K562 (cell line): ENCODE measurements around the gene FSCN2. TPM values are rescaled to one million over a fixed set of nuclear protein-coding genes. Genes with fewer than 3 reads are reported as not detected.

ENCODE experiments used
- ATAC-seq: fragments of 200-7000 bp; cut with Tn5 transposase; 3 replicates; pipeline ENCODE4 v1.9.1; 2020; ENCODE audit warnings: moderate library complexity
- BruUV-seq: library from RNA; stranded (reverse); fragments of 400-500 nt; replicated peaks from 2 replicates; lab custom pipeline; 2021; lab: Mats Ljungman, UMichigan
- CTCF ChIA-PET: fragments of 300-600 bp; formaldehyde crosslinking; extraction: SDS; loops from one replicate; lab custom pipeline; 2021; ENCODE audit warnings: low intra/inter-chr PET ratio; lab: Yijun Ruan, JAX
- POLR2A ChIA-PET: fragments of 300-600, 350-650 bp; sonication (Branson Sonifier 250); formaldehyde crosslinking; extraction: SDS; loops from one replicate; lab custom pipeline; 2021; ENCODE audit warnings: antibody characterized with exemption, inconsistent platforms; lab: Yijun Ruan, JAX
- DNase-seq, 4 experiments: peaks; one replicate each; pipeline versions ENCODE4 v3.0.0 to v3.0.0-alpha.2; 2011 to 2018; ENCODE audit warnings: low spot score in 3 of 4, mixed read lengths in 3 of 4; ENCODE audit errors: extremely low read depth in 1 of 4
- FAIRE-seq: peaks from 2 replicates; lab custom pipeline; 2011; peaks lifted over from hg19 to GRCh38; lab: Jason Lieb, UNC
- H2AFZ ChIP-seq: 2 replicates; pipeline ENCODE4 v1.6.0; 2011; ENCODE audit warnings: low read depth, low read length, control low read depth, inconsistent platforms
- H3K27ac ChIP-seq: fragments of 200-600 bp; 3 replicates; pipeline ENCODE4 v1.8.0; 2011; ENCODE audit warnings: low read depth, mild to moderate bottlenecking, control low read depth, inconsistent platforms, low read length, moderate library complexity, mixed read lengths; ENCODE audit errors: extremely low read depth
- H3K27me3 ChIP-seq, 2 experiments: fragments of 300-600 bp in 1 of 2; 2 replicates in 1 of 2; 3 replicates in 1 of 2; pipeline versions ENCODE4 v1.6.0 to v1.8.0; 2011; ENCODE audit warnings: inconsistent platforms in 2 of 2, low read length in 2 of 2, mild to moderate bottlenecking in 1 of 2, mixed read lengths in 1 of 2, moderate library complexity in 1 of 2; ENCODE audit not compliant: control insufficient read depth in 2 of 2, insufficient read depth in 2 of 2
- H3K36me3 ChIP-seq: fragments of 300-600 bp; 3 replicates; pipeline ENCODE4 v1.8.0; 2011; ENCODE audit warnings: mild to moderate bottlenecking, low read length, inconsistent platforms; ENCODE audit not compliant: control insufficient read depth, insufficient read depth
- H3K4me1 ChIP-seq, 2 experiments: fragments of 200-600 bp in 1 of 2; replicated peaks in 1 of 2; 2 replicates in 1 of 2; 3 replicates in 1 of 2; pipeline versions ENCODE4 v1.5.1 to v1.8.0; 2011; ENCODE audit warnings: inconsistent platforms in 2 of 2, low read length in 2 of 2, mild to moderate bottlenecking in 1 of 2, mixed read lengths in 1 of 2, moderate library complexity in 1 of 2; ENCODE audit not compliant: control insufficient read depth in 2 of 2, insufficient read depth in 2 of 2
- H3K4me2 ChIP-seq: 2 replicates; pipeline ENCODE4 v1.6.1; 2011; ENCODE audit warnings: low read length, control low read depth, inconsistent platforms, mixed read lengths; ENCODE audit not compliant: insufficient read depth
- H3K4me3 ChIP-seq: fragments of 200-600 bp; sonication (generic), shearing (Covaris generic); 2 replicates; pipeline ENCODE4 v1.5.1; 2016; ENCODE audit warnings: control low read depth, inconsistent platforms
- H3K79me2 ChIP-seq: fragments of 200-600 bp; 3 replicates; pipeline ENCODE4 v1.8.0; 2011; ENCODE audit warnings: low read length, inconsistent platforms; ENCODE audit not compliant: control insufficient read depth, insufficient read depth
- H3K9ac ChIP-seq, 2 experiments: 2 replicates each; pipeline versions ENCODE4 v1.6.0 to v1.6.1; 2011; ENCODE audit warnings: low read depth in 2 of 2, low read length in 2 of 2, control low read depth in 1 of 2, inconsistent platforms in 1 of 2, mild to moderate bottlenecking in 1 of 2, mixed read lengths in 1 of 2; ENCODE audit not compliant: insufficient read depth in 1 of 2
- H3K9me1 ChIP-seq: one replicate; pipeline ENCODE4 v1.6.0; 2011; ENCODE audit warnings: inconsistent platforms, mild to moderate bottlenecking, low read length, moderate library complexity; ENCODE audit not compliant: control insufficient read depth, insufficient read depth
- H3K9me3 ChIP-seq: replicated peaks from 2 replicates; pipeline ENCODE4 v1.5.1; 2011; ENCODE audit warnings: low read depth, low read length, inconsistent platforms; ENCODE audit not compliant: control insufficient read depth, insufficient read depth
- H4K20me1 ChIP-seq: replicated peaks from 2 replicates; pipeline ENCODE4 v1.6.1; 2011; ENCODE audit warnings: low read length, inconsistent platforms, mixed read lengths; ENCODE audit not compliant: control insufficient read depth, insufficient read depth
- DACH1 ChIP-seq: fragments of 450-650 bp; IDR thresholded peaks from 2 replicates; pipeline ENCODE4 v1.6.1; 2018; ENCODE audit not compliant: partially characterized antibody
- DDX20 ChIP-seq: fragments of 450-650 bp; IDR thresholded peaks from 2 replicates; pipeline ENCODE4 v1.6.1; 2016; ENCODE audit warnings: missing genetic modification characterization, low read depth, mild to moderate bottlenecking, missing compliant biosample characterization, moderate library complexity
- EP300 ChIP-seq: IDR thresholded peaks from 2 replicates; pipeline ENCODE4 v1.6.1; 2012; ENCODE audit warnings: low read length, improper control_type of control experiment
- FOXP1 ChIP-seq: sonication (generic); formaldehyde crosslinking; IDR thresholded peaks from 2 replicates; pipeline ENCODE4 v1.8.0; 2022; ENCODE audit warnings: mild to moderate bottlenecking, missing genetic modification reagents
- HDAC8 ChIP-seq: fragments of 450-650 bp; IDR thresholded peaks from 2 replicates; pipeline ENCODE4 v1.6.1; 2016; ENCODE audit warnings: mild to moderate bottlenecking, missing genetic modification characterization, moderate library complexity, missing compliant biosample characterization
- MEF2A ChIP-seq: IDR thresholded peaks from 2 replicates; pipeline ENCODE4 v1.6.1; 2011; ENCODE audit warnings: low read depth, mild to moderate bottlenecking, low read length, moderate library complexity; ENCODE audit not compliant: control insufficient read depth
- POLR2A ChIP-seq: fragments of 450-650 bp; conservative IDR thresholded peaks from 2 replicates; pipeline ENCODE4 v1.6.1; 2016
- RCOR1 ChIP-seq, 2 experiments: IDR thresholded peaks; 2 replicates each; pipeline ENCODE4 v1.6.1; 2012; ENCODE audit warnings: low read depth in 2 of 2, low read length in 2 of 2, borderline replicate concordance in 1 of 2, improper control_type of control experiment in 1 of 2
- SMARCC2 ChIP-seq: fragments of 450-650 bp; IDR thresholded peaks from 2 replicates; pipeline ENCODE4 v1.6.1; 2017; ENCODE audit warnings: antibody characterized with exemption, moderate library complexity, mild to moderate bottlenecking, low read depth
- ZNF174 ChIP-seq: fragments of 250-450 bp; sonication (Bioruptor Pico); IDR thresholded peaks from 2 replicates; pipeline ENCODE4 v1.4.0; 2020; ENCODE audit warnings: mild to moderate bottlenecking
- ZNF23 ChIP-seq: fragments of 250-450 bp; sonication (Bioruptor Pico); IDR thresholded peaks from 2 replicates; pipeline ENCODE4 v1.4.0; 2020; ENCODE audit warnings: mild to moderate bottlenecking
- ZNF75A ChIP-seq: fragments of 450-650 bp; formaldehyde crosslinking; IDR thresholded peaks from 2 replicates; pipeline ENCODE4 v1.4.0; 2020; ENCODE audit warnings: mild to moderate bottlenecking
- WGBS: fragments of 100-300 bp; shearing (Covaris generic); methylation state at CpG from one replicate; pipeline ENCODE4 v1.1.6; 2016; ENCODE audit warnings: low coverage, mixed read lengths; ENCODE audit not compliant: insufficient coverage; ENCODE audit errors: missing lambda C conversion rate; 5-methylcytosine and 5-hydroxymethylcytosine counted together
- in situ Hi-C: fragments of 300-500 bp; cut with MboI; formaldehyde crosslinking; loops from 4 replicates; pipeline ENCODE4 v1.15.0; 2018; ENCODE audit warnings: inconsistent platforms, mixed read lengths
- intact Hi-C: fragments of 100-400 bp; cut with micrococcal nuclease; formaldehyde crosslinking; loops from 2 replicates; pipeline ENCODE4 v1.14.2; 2022
- polyA plus RNA-seq, 8 experiments: library from polyadenylated mRNA; depleted of rRNA in 4 of 8; stranded (reverse) in 5 of 8; unstranded in 3 of 8; fragments of >200 nt; fragmentation: Nextera tagmentation in 2 of 8; fragmentation: Illumina TruSeq in 1 of 8; extraction: Ambion mirVana in 2 of 8; extraction: Trizol in 1 of 8; gene quantifications; 2 replicates each; pipeline versions ENCODE4 v1.2.1 to v1.2.3, GENCODE V29; 2011 to 2014; ENCODE audit warnings: inconsistent platforms in 1 of 8, missing spikeins in 1 of 8
- total RNA-seq, 7 experiments: library from RNA; depleted of rRNA in 6 of 7; stranded (reverse); fragments of >200 nt in 6 of 7; fragmentation: Illumina TruSeq in 2 of 7; extraction: Trizol in 2 of 7; gene quantifications; 2 replicates each; pipeline versions ENCODE4 v1.2.1 to v1.2.3, GENCODE V29; 2011 to 2021; ENCODE audit warnings: low replicate concordance in 1 of 7
- TF ChIP-seq, protein P1 (sequence below): sonication (generic); formaldehyde crosslinking; IDR thresholded peaks from 2 replicates; pipeline ENCODE4 v1.8.0; 2022; ENCODE audit warnings: mild to moderate bottlenecking, low read depth, missing genetic modification reagents

Gene FSCN2
- total and polyA plus RNA-seq, 9 of the 15 experiments (the other 6 are each of a cell fraction or from before 2014, with no cell fraction given) = 0.08 TPM; not detected in 8

DNA sequence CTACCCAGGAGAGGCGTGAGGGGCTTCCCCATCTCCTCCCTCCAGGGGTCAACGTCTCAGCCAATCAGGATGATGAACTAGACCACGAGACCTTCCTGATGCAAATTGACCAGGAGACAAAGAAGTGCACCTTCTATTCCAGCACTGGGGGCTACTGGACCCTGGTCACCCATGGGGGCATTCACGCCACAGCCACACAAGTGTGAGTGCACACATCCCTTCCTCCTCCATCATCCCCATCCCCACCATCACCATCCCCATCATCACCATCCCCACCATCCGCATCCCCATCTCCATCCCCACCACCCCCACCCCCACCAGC, 6.8 kb downstream of the FSCN2 start:
- no peak overlapping the region for H3K9ac ChIP-seq
- no peak overlapping the region for H2AFZ ChIP-seq
- in situ Hi-C loops (no loop called here), intact Hi-C loops (no loop called here)
- H3K27ac ChIP-seq = no peak overlapping the region
- no peaks in the 10 kb centered on the region for H3K79me2 ChIP-seq
- TF ChIP-seq HDAC8 (tag) (no peak), DACH1 (no peak), POLR2A (0 out of 2 replicates have a peak, but pooled peaks have one; percentile 15), DDX20 (no peak)
- H3K27me3 ChIP-seq = no peaks in the 10 kb centered on the region
- FAIRE-seq (no peak), ATAC-seq (no peak), DNase-seq (no peak)
- H3K9me3 ChIP-seq = 0 out of 2 replicates have a peak, but pooled peaks cover 2% of the 10 kb centered on the region
- peaks cover 0 to 56% of the 10 kb centered on the region in 2 experiments; a peak in 2 of 5 replicates for H3K4me1 ChIP-seq
- peaks cover 16% of the 10 kb centered on the region; the same call in 1 of the 3 replicates for H3K36me3 ChIP-seq
- POLR2A ChIA-PET = interaction anchor here (0.6 kb wide), 1 partner anchor 284 kb away, joined by 3 read pairs; no protein-coding TSS in a partner anchor
- H3K4me2 ChIP-seq = no peak overlapping the region
- peaks cover 4% of the 10 kb centered on the region for H3K9me1 ChIP-seq
- no TSS peak for BruUV-seq
- 7% methylated on average over 3 of the region's 5 CpGs for WGBS
- CTCF ChIA-PET = no interaction called here
- H3K4me3 ChIP-seq = no peak overlapping the region
- peaks cover 13% of the 10 kb centered on the region; the same call in 1 of the 2 replicates for H4K20me1 ChIP-seq

DNA sequence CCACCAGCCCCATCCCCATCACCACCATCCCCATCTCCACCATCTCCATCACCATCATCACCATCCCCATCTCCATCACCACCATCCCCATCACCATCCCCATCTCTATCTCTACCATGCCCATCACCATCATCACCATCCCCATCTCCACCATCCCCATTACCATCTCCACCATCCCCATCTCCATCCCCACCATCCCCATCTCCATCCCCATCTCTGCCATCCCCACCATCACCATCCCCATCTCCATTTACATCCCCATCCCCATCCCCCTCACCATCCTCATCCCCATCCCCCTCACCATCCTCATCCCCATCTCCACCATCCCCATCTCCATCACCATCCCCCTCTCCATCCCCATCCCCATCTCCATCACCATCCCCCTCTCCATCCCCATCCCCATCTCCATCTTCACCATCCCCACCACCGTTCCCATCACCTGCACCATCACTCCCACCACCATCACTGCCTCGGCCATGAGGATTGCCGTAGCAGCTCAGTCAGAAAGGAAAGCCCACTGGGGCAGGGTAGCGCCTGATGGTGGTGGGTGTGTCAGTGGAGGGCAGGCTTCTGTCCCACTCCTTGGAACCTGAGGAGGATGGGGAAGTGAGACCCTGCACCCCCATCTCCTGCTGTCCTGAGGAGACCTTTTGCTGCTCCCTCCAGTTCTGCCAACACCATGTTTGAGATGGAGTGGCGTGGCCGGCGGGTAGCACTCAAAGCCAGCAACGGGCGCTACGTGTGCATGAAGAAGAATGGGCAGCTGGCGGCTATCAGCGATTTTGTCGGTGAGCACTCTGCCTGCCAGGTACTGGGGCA, 7.5 kb downstream of the FSCN2 start:
- H3K36me3 ChIP-seq = peaks cover 23% of the 10 kb centered on the region; the same call in 1 of the 3 replicates
- H3K27ac ChIP-seq = no peak overlapping the region
- POLR2A ChIA-PET = interaction anchor here (1.0 to 4.0 kb wide), 4 partner anchors 16 to 51 kb away, joined by 3 to 26 read pairs (median 4); partner anchors contain the start of gene FAAP100
- peak overlapping the region in 1 of 2 experiments; percentile 5; a peak in 1 of 4 replicates for H3K9ac ChIP-seq
- intact Hi-C loops (no loop called here), in situ Hi-C loops (no loop called here)
- no peak overlapping the region for H3K4me2 ChIP-seq
- peaks cover 0 to 57% of the 10 kb centered on the region in 2 experiments; a peak in 2 of 5 replicates for H3K4me1 ChIP-seq
- FAIRE-seq (no peak), DNase-seq (no peak), ATAC-seq (no peak)
- CTCF ChIA-PET = no interaction called here
- H3K4me3 ChIP-seq = no peak overlapping the region
- BruUV-seq = no TSS peak
- H3K27me3 ChIP-seq = no peaks in the 10 kb centered on the region
- no peak overlapping the region for H2AFZ ChIP-seq
- H3K79me2 ChIP-seq = no peaks in the 10 kb centered on the region
- 48% methylated on average over 13 of the region's 13 CpGs for WGBS
- H3K9me3 ChIP-seq = 0 out of 2 replicates have a peak, but pooled peaks cover 2% of the 10 kb centered on the region
- H3K9me1 ChIP-seq = peaks cover 4% of the 10 kb centered on the region
- peaks cover 13% of the 10 kb centered on the region; the same call in 1 of the 2 replicates for H4K20me1 ChIP-seq
- TF ChIP-seq MEF2A (no peak), RCOR1 (IDR thresholded peaks at IDR 0.05; ENCODE audit: borderline replicate concordance in 1 of 2, low read depth in 2 of 2, low read length in 2 of 2) (peak; percentile 13 to 39; a peak in 2 of 4 replicates), SMARCC2 (no peak), EP300 (no peak), ZNF174 (no peak), ZNF23 (CRISPR knock-in tag) (no peak), FOXP1 (CRISPR knock-in tag) (no peak), ZNF75A (CRISPR knock-in tag) (no peak)
- TF ChIP-seq, protein P1, sequence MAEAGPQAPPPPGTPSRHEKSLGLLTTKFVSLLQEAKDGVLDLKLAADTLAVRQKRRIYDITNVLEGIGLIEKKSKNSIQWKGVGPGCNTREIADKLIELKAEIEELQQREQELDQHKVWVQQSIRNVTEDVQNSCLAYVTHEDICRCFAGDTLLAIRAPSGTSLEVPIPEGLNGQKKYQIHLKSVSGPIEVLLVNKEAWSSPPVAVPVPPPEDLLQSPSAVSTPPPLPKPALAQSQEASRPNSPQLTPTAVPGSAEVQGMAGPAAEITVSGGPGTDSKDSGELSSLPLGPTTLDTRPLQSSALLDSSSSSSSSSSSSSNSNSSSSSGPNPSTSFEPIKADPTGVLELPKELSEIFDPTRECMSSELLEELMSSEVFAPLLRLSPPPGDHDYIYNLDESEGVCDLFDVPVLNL = no peak
